H1 (cell line): ENCODE data around the gene DLL4. TPM values are rescaled to one million over a fixed set of nuclear protein-coding genes. Genes with fewer than 3 reads are reported as not detected.

Experiments used
- CTCF ChIA-PET: fragments of 300-600 bp; sonication (Branson Sonifier 250); formaldehyde crosslinking; loops from one replicate; lab custom pipeline; 2021; ENCODE audit not compliant: partially characterized antibody; lab: Charles Lee
- POLR2A ChIA-PET: fragments of 300-600 bp; sonication (Branson Sonifier 250); formaldehyde crosslinking; loops from one replicate; lab custom pipeline; 2021; ENCODE audit warnings: inconsistent platforms; ENCODE audit not compliant: partially characterized antibody; lab: Charles Lee
- DNase-seq, 2 experiments: peaks; one replicate each; pipeline versions ENCODE4 v3.0.0 to v3.0.0-alpha.2; 2010 to 2022; ENCODE audit warnings: low spot score in 2 of 2, low read depth in 1 of 2, mixed read lengths in 1 of 2
- FAIRE-seq: peaks from 2 replicates; lab custom pipeline; 2011; peaks lifted over from hg19 to GRCh38; lab: Jason Lieb, UNC
- H2AFZ ChIP-seq: 2 replicates; pipeline ENCODE4 v1.8.1; 2012; ENCODE audit warnings: low read length, inconsistent platforms
- H2AK5ac ChIP-seq: 2 replicates; pipeline ENCODE4 v1.6.1; 2013; ENCODE audit warnings: low read depth, low read length
- H2BK120ac ChIP-seq: replicated peaks from 2 replicates; pipeline ENCODE3; 2013; ENCODE audit warnings: low read depth, low read length, inconsistent platforms
- H2BK12ac ChIP-seq: 2 replicates; pipeline ENCODE4 v1.6.1; 2013; ENCODE audit warnings: low read depth, low read length
- H2BK15ac ChIP-seq: 2 replicates; pipeline ENCODE4 v1.6.1; 2013; ENCODE audit warnings: low read length
- H2BK20ac ChIP-seq: 2 replicates; pipeline ENCODE4 v1.6.1; 2013; ENCODE audit warnings: low read length
- H2BK5ac ChIP-seq: 2 replicates; pipeline ENCODE4 v1.6.1; 2013; ENCODE audit warnings: low read depth, low read length
- H3K14ac ChIP-seq: 2 replicates; pipeline ENCODE4 v1.6.1; 2013; ENCODE audit warnings: inconsistent platforms; ENCODE audit not compliant: insufficient read length
- H3K18ac ChIP-seq: 2 replicates; pipeline ENCODE4 v1.6.1; 2013; ENCODE audit warnings: low read length; ENCODE audit errors: extremely low read depth
- H3K23ac ChIP-seq: 2 replicates; pipeline ENCODE4 v1.6.1; 2013; ENCODE audit warnings: inconsistent platforms; ENCODE audit not compliant: insufficient read length
- H3K23me2 ChIP-seq: 2 replicates; pipeline ENCODE4 v1.6.1; 2013; ENCODE audit warnings: low read depth, low read length
- H3K27ac ChIP-seq: 2 replicates; pipeline ENCODE4 v1.6.1; 2011; ENCODE audit warnings: low read depth, low read length, inconsistent platforms
- H3K27me3 ChIP-seq, 4 experiments: replicated peaks in 1 of 4; 1 replicate in 1 of 4; 2 replicates in 3 of 4; pipeline versions ENCODE4 v1.6.1 to v1.8.1; 2011 to 2013; ENCODE audit warnings: low read length in 3 of 4, mild to moderate bottlenecking in 3 of 4, inconsistent platforms in 2 of 4, mixed read lengths in 2 of 4, moderate library complexity in 1 of 4; ENCODE audit not compliant: control insufficient read depth in 3 of 4, insufficient read depth in 3 of 4; ENCODE audit errors: extremely low read depth in 1 of 4
- H3K36me3 ChIP-seq, 4 experiments: 2 replicates each; pipeline versions ENCODE4 v1.6.1 to v1.8.1; 2011 to 2013; ENCODE audit warnings: mild to moderate bottlenecking in 4 of 4, low read length in 3 of 4, moderate library complexity in 2 of 4, control low read depth in 1 of 4, inconsistent platforms in 1 of 4; ENCODE audit not compliant: insufficient read depth in 4 of 4, control insufficient read depth in 2 of 4
- H3K4ac ChIP-seq: replicated peaks from 2 replicates; pipeline ENCODE3; 2013; ENCODE audit warnings: low read length, low read depth, mixed read lengths, inconsistent platforms; ENCODE audit not compliant: insufficient read length
- H3K4me1 ChIP-seq, 4 experiments: replicated peaks in 1 of 4; 1 replicate in 1 of 4; 2 replicates in 3 of 4; pipeline versions ENCODE4 v1.6.1 to v1.8.1; 2011 to 2013; ENCODE audit warnings: low read length in 3 of 4, inconsistent platforms in 2 of 4, mixed read lengths in 1 of 4; ENCODE audit not compliant: insufficient read depth in 4 of 4, control insufficient read depth in 3 of 4
- H3K4me2 ChIP-seq, 2 experiments: 2 replicates each; pipeline versions ENCODE4 v1.6.1 to v1.8.1; 2011 to 2013; ENCODE audit warnings: low read depth in 2 of 2, low read length in 2 of 2, control low read depth in 1 of 2, inconsistent platforms in 1 of 2, mild to moderate bottlenecking in 1 of 2; ENCODE audit not compliant: insufficient read depth in 1 of 2
- H3K4me3 ChIP-seq, 4 experiments: fragments of 200-600, 300-600 bp in 1 of 4; sonication (generic), shearing (Covaris generic), sonication (Bioruptor Twin) in 1 of 4; 2 replicates each; pipeline versions ENCODE4 v1.5.1 to v1.8.1; 2011 to 2016; ENCODE audit warnings: low read length in 4 of 4, low read depth in 3 of 4, control low read depth in 2 of 4, inconsistent platforms in 2 of 4, mild to moderate bottlenecking in 2 of 4, mixed read lengths in 1 of 4, moderate library complexity in 1 of 4; ENCODE audit not compliant: insufficient read depth in 2 of 4; ENCODE audit errors: extremely low read depth in 1 of 4
- H3K56ac ChIP-seq: replicated peaks from 2 replicates; pipeline ENCODE3; 2013; ENCODE audit warnings: low read depth, mild to moderate bottlenecking, mixed read lengths, low read length, inconsistent platforms; ENCODE audit not compliant: insufficient read length
- H3K79me1 ChIP-seq: 2 replicates; pipeline ENCODE4 v1.6.1; 2013; ENCODE audit warnings: low read depth, low read length, control low read depth
- H3K79me2 ChIP-seq, 2 experiments: 2 replicates each; pipeline versions ENCODE4 v1.6.1 to v1.8.1; 2012 to 2013; ENCODE audit warnings: low read length in 2 of 2, mild to moderate bottlenecking in 2 of 2, inconsistent platforms in 1 of 2; ENCODE audit not compliant: insufficient read depth in 2 of 2, control insufficient read depth in 1 of 2
- H3K9ac ChIP-seq, 4 experiments: replicated peaks in 1 of 4; 1 replicate in 1 of 4; 2 replicates in 3 of 4; pipeline versions ENCODE4 v1.6.1 to v1.8.1; 2011 to 2013; ENCODE audit warnings: low read depth in 3 of 4, low read length in 3 of 4, control low read depth in 2 of 4, mild to moderate bottlenecking in 2 of 4, moderate library complexity in 2 of 4, inconsistent platforms in 1 of 4; ENCODE audit errors: extremely low read depth in 1 of 4
- H3K9me3 ChIP-seq, 2 experiments: 2 replicates each; pipeline versions ENCODE4 v1.6.1 to v1.8.1; 2012 to 2013; ENCODE audit warnings: mild to moderate bottlenecking in 2 of 2, moderate library complexity in 2 of 2, control low read depth in 1 of 2, inconsistent platforms in 1 of 2, low read depth in 1 of 2, low read length in 1 of 2, mixed read lengths in 1 of 2; ENCODE audit not compliant: insufficient read depth in 2 of 2
- H4K20me1 ChIP-seq, 2 experiments: replicated peaks in 1 of 2; 2 replicates each; pipeline versions ENCODE3 to v1.8.1; 2011 to 2013; ENCODE audit warnings: inconsistent platforms in 2 of 2, low read length in 2 of 2, mild to moderate bottlenecking in 1 of 2; ENCODE audit not compliant: insufficient read depth in 2 of 2, control insufficient read depth in 1 of 2
- H4K5ac ChIP-seq: 2 replicates; pipeline ENCODE4 v1.6.1; 2013; ENCODE audit warnings: low read length, low read depth, mixed read lengths, inconsistent platforms; ENCODE audit not compliant: insufficient read length
- H4K8ac ChIP-seq: 2 replicates; pipeline ENCODE4 v1.8.0; 2013; ENCODE audit warnings: mild to moderate bottlenecking, moderate library complexity, low read length, inconsistent platforms; ENCODE audit not compliant: insufficient read depth; ENCODE audit errors: extremely low read depth
- H4K91ac ChIP-seq: replicated peaks from 2 replicates; pipeline ENCODE3; 2013; ENCODE audit warnings: low read length, mixed read lengths, inconsistent platforms; ENCODE audit not compliant: insufficient read length
- EGR1 ChIP-seq: IDR thresholded peaks from 2 replicates; pipeline ENCODE4 v1.6.1; 2011; ENCODE audit warnings: low read depth, low read length, borderline replicate concordance
- EP300 ChIP-seq, 2 experiments: IDR thresholded peaks; 1 replicate in 1 of 2; 2 replicates in 1 of 2; pipeline ENCODE4 v1.6.1; 2011 to 2012; ENCODE audit warnings: low read depth in 2 of 2, low read length in 2 of 2, mild to moderate bottlenecking in 2 of 2, borderline replicate concordance in 1 of 2, inconsistent platforms in 1 of 2, moderate library complexity in 1 of 2
- KDM4A ChIP-seq: IDR thresholded peaks from one replicate; pipeline ENCODE4 v1.7.1; 2012; ENCODE audit warnings: low read depth, mild to moderate bottlenecking, moderate library complexity, low read length, inconsistent platforms; ENCODE audit not compliant: severe bottlenecking
- MAX ChIP-seq: IDR thresholded peaks from 2 replicates; pipeline ENCODE4 v1.6.1; 2012; ENCODE audit warnings: inconsistent platforms
- POLR2AphosphoS5 ChIP-seq: IDR thresholded peaks from 2 replicates; pipeline ENCODE4 v1.6.1; 2011; ENCODE audit warnings: low read depth, low read length
- RAD21 ChIP-seq, 2 experiments: IDR thresholded peaks in 1 of 2; conservative IDR thresholded peaks in 1 of 2; 2 replicates each; pipeline ENCODE4 v1.6.1; 2011; ENCODE audit warnings: low read depth in 2 of 2, low read length in 2 of 2, improper control_type of control experiment in 1 of 2, inconsistent platforms in 1 of 2, mild to moderate bottlenecking in 1 of 2, moderate library complexity in 1 of 2
- TAF1 ChIP-seq: IDR thresholded peaks from 2 replicates; pipeline ENCODE4 v1.6.1; 2011; ENCODE audit warnings: mild to moderate bottlenecking, low read depth, low read length
- TAF7 ChIP-seq: optimal IDR thresholded peaks from 2 replicates; pipeline ENCODE3; 2011; ENCODE audit warnings: low read depth, mild to moderate bottlenecking, inconsistent platforms, low read length, moderate library complexity, borderline replicate concordance
- WGBS, 2 experiments: shearing (Covaris generic) in 1 of 2; methylation state at CpG; one replicate each; pipeline versions ENCODE4 v1.1.6 to v1.1.7; 2013 to 2015; ENCODE audit warnings: low lambda C conversion rate in 2 of 2, mixed read lengths in 2 of 2, inconsistent platforms in 1 of 2, low coverage in 1 of 2, missing lambda C conversion rate in 1 of 2; ENCODE audit not compliant: insufficient replicate concordance in 2 of 2, insufficient coverage in 1 of 2, insufficient read length in 1 of 2; ENCODE audit errors: extremely low coverage in 1 of 2, missing lambda C conversion rate in 1 of 2; 5-methylcytosine and 5-hydroxymethylcytosine counted together
- polyA plus RNA-seq, 7 experiments: library from polyadenylated mRNA; depleted of rRNA in 3 of 7; stranded (reverse) in 5 of 7; unstranded in 2 of 7; fragments of >200 nt in 5 of 7; fragments of 200-250 nt in 2 of 7; gene quantifications; 1 replicate in 5 of 7; 2 replicates in 1 of 7; 4 replicates in 1 of 7; pipeline versions ENCODE4 v1.2.1 to v1.2.3, GENCODE V29; 2011 to 2013; ENCODE audit warnings: missing spikeins in 2 of 7, mixed read lengths in 2 of 7
- total RNA-seq: library from RNA; stranded (reverse); fragmentation: NEBNext Ultra II Directional; extraction: Animal tissue kit (Norgen Biotek cat#: 25700); gene quantifications from 2 replicates; pipeline ENCODE4 v1.2.1, GENCODE V29; 2021

Gene DLL4
- total and polyA plus RNA-seq, 2 of the 8 experiments (the other 6 are each of a cell fraction or from before 2014, with no cell fraction given) = 0.23 to 0.60 TPM

DNA sequence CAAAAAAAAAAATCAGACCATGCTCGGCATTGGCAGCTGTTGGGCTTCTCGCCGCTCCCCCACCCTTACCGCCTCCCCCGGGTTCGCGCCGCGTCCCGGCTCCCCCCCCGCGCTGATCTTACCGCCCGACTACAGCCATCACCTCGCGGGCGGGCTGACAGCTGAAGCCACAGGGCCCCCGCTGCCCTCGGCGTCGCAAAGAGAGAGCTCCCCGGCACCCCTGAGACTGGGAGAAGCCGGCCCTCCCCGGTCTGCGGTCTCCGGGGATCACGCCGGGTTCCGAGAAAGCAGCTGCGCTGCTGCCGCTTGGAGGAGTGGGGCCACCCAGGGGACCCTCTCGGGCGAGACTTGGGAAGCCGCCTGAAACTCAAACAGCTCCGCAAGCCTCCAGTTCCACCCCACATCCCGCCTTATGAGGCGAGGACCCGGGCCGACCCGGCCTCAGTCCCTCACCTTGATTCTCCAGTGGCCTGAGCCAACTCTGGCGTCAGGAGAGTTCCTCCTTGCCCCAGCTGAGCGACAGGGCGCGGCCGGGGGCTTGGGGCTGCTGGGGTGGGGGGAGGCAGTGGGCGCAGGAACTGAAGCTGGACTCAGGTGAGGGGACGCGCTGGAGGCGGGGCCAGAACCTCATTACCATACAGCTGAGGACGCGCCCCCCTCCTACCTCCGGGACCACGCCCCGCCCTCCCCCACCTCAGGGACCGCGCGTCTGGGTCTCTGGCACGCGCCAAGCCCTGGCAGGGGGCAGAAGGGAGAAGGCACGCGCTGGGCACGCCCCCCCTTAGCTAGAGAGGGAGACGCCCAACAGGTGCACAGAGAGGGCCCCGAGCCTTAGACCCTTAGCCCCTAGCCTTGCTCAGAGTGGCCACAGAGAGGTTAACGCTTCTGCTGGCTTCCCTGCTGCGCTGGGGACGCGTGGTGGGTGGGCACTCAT is 1.0 kb upstream of the DLL4 start:
- Histone ChIP-seq H3K4ac (no peak overlapping the region), H3K4me1 (peaks cover 3 to 36% (median 21%) of the 10 kb centered on the region in 4 experiments), H3K4me3 (peak overlapping the region; percentile 31 to 71 (median 46); a peak in 7 of 8 replicates), H3K14ac (no peak overlapping the region), H3K18ac (no peak overlapping the region), H3K56ac (no peak overlapping the region), H2BK15ac (no peak overlapping the region), H3K27me3 (peaks cover 78 to 99% (median 98%) of the 10 kb centered on the region in 4 experiments), H4K5ac (no peak overlapping the region), H2BK120ac (no peak overlapping the region), H3K9me3 (no peaks in the 10 kb centered on the region), H2AFZ (no peak overlapping the region), H3K4me2 (peak overlapping the region; percentile 87 to 97), H4K8ac (no peak overlapping the region), H2AK5ac (no peak overlapping the region), H3K23me2 (peaks cover 29% of the 10 kb centered on the region; the same call in 1 of the 2 replicates), H2BK12ac (no peak overlapping the region), H4K91ac (no peak overlapping the region), H3K23ac (no peak overlapping the region), H3K79me2 (no peaks in the 10 kb centered on the region), H3K79me1 (no peaks in the 10 kb centered on the region), H2BK20ac (no peak overlapping the region), H3K36me3 (no peaks in the 10 kb centered on the region), H4K20me1 (peaks cover 2 to 22% of the 10 kb centered on the region in 2 experiments), H3K27ac (no peak overlapping the region), H3K9ac (no peak overlapping the region), H2BK5ac (no peak overlapping the region; the same call in 1 of the 2 replicates)
- FAIRE-seq (no peak), DNase-seq (peak in 1 of 2 experiments; percentile 88)
- TF ChIP-seq KDM4A = peak; percentile 48
- no peak for TF ChIP-seq EGR1
- peak; percentile 37 for TF ChIP-seq TAF7
- peak; percentile 71; the same call in 1 of the 2 replicates for TF ChIP-seq MAX
- TF ChIP-seq POLR2AphosphoS5 = no peak
- TF ChIP-seq EP300 (IDR thresholded peaks at IDR 0.05; ENCODE audit: borderline replicate concordance in 1 of 2, low read depth in 2 of 2, low read length in 2 of 2) = no peak
- TF ChIP-seq TAF1 = 0 out of 2 replicates have a peak, but pooled peaks have one; percentile 18
- TF ChIP-seq RAD21 (IDR thresholded peaks at IDR 0.05 in 1 of 2, conservative IDR thresholded peaks at IDR 0.05 in 1 of 2; ENCODE audit: low read depth in 2 of 2, low read length in 2 of 2) = no peak
- 3% methylated on average over 32 of the region's 68 CpGs; no CpG with 5 or more reads in 1 of the 2 experiments for WGBS, 2 experiments
- CTCF ChIA-PET = interaction anchor here (0.8 to 33.1 kb wide), 10 partner anchors 4 to 537 kb away, joined by 3 to 619 read pairs (median 8); partner anchors contain the start of genes CHAC1, DLL4, RHOV and VPS18
- POLR2A ChIA-PET = interaction anchor here (0.8 to 43.8 kb wide), 11 partner anchors 10 to 494 kb away, joined by 3 to 1505 read pairs (median 3); partner anchors contain the start of genes CHAC1, INO80, NUSAP1 and OIP5
